Myometrial cell (primary cell): ENCODE results near the gene CHM. TPM values are rescaled to one million over a fixed set of nuclear protein-coding genes. Genes with fewer than 3 reads are reported as not detected.

Experiments
- total RNA-seq: library from RNA; depleted of rRNA; stranded (reverse); fragments of >200 nt; gene quantifications from 2 replicates; pipeline ENCODE4 v1.2.3, GENCODE V29; 2015

Gene CHM, protein sequence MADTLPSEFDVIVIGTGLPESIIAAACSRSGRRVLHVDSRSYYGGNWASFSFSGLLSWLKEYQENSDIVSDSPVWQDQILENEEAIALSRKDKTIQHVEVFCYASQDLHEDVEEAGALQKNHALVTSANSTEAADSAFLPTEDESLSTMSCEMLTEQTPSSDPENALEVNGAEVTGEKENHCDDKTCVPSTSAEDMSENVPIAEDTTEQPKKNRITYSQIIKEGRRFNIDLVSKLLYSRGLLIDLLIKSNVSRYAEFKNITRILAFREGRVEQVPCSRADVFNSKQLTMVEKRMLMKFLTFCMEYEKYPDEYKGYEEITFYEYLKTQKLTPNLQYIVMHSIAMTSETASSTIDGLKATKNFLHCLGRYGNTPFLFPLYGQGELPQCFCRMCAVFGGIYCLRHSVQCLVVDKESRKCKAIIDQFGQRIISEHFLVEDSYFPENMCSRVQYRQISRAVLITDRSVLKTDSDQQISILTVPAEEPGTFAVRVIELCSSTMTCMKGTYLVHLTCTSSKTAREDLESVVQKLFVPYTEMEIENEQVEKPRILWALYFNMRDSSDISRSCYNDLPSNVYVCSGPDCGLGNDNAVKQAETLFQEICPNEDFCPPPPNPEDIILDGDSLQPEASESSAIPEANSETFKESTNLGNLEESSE
- total RNA-seq, result 11.2 and 16.3 TPM in 2 replicates

DNA sequence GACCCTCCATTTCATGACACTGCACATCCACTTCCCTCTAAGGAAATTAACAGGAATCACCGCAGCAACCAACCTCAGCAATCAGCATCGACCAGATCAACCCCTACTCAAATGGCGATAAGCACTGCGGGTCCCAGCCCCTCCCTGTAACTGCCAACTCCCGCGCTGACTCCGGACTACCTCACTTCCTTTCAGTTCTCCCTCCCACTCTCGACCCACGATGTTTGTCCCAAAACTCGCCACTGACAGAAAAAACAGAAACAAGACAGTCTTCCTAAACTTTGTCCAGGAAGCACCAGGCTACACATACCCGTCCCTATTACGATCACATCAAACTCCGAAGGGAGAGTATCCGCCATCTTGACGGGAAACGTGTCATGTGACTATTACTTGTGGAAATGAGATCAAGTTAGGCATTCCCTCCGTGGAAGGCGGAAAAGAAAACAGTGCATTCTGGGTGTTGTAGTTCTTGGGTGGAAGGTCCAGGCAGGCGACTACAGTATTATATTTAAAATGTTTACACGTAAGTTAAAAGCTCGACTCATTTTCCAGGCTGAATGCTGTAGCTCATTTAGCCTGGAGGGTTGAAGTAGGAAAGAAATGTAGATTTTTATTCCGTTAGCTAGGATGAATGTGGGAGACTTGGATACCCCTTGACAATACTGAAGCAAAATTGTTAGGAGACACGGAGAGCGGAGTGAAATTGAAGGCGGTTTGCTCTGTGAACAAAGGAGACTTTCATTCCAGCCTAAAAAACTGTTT lies at the start of gene CHM:
CHM (minus strand) TSS at position 385 of the 762 bp plus-strand sequence; CDS start at position 359, 26 bp downstream.

Other genes starting within 250 kb of the CHM start
- gene DACH2, start 100.9 kb upstream of the CHM start, total RNA-seq, result not detected in 2 replicates